ENCODE results near the gene C5.
"Not testable (repeated sequence)": the region's sequence is repeated elsewhere in the genome, so short reads cannot be mapped to it uniquely, and the experiment has no call there.

The C5 gene

DNA sequence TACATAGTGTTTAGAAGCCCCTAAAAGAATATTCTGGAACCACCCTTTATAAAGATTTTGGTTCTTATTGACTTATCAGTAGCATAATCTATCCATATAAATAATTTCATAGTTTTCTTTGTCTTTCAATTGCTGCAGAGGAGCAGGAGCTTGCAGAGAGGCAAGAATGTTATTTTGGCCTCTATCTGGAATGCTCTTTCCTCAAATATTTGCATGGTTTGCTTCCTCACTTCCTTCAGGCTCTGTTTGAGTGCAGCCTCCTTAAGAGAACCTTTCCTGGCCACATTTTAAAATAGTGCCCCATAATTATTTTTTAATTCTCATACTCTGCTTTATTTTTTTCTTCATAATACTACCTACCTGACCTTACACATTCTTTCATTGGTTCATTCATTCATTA, 1.5 kb downstream of the C5 start:
- DNase-seq (ENCODE audit: low spot score): no peak

DNA sequence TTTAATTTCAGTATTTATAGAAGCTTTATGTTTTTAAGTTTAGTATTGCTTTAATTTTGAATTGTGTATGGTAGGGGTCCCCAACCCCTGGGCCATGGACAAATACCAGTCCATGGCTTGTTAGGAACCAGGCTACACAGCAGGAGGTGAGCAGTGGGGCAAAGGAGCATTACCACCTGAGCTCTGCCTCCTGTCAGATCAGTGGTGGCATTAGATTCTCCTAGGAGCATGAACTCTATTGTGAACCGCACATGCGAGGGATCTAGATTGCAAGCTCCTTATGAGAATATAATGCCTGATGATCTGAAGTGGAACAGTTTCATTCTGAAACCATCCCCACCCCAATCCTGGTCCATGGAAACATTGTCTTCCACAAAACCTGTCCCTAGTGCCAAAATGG, 1.9 kb downstream of the C5 start:
- no peak for DNase-seq (ENCODE audit: low spot score)

DNA sequence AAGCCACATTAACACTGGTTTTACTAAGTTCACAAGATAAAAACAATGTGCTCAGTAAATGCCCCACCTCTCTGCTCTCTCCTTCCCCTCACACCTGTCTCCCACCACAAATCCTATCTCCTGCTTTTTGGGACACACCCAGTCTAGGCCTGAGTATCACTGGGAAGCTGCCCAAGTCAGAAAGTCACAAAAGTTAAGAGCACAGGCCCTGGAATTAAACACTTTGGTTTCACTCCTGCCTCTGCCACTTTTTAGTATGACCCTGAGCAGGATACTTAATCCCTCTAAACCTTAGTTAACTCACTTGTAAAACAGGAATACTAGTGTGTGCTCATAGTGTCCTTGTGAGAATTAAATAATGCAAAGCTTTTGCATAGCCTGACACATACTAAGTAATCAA, 11.3 kb downstream of the C5 start:
- DNase-seq (ENCODE audit: low spot score): no peak

DNA sequence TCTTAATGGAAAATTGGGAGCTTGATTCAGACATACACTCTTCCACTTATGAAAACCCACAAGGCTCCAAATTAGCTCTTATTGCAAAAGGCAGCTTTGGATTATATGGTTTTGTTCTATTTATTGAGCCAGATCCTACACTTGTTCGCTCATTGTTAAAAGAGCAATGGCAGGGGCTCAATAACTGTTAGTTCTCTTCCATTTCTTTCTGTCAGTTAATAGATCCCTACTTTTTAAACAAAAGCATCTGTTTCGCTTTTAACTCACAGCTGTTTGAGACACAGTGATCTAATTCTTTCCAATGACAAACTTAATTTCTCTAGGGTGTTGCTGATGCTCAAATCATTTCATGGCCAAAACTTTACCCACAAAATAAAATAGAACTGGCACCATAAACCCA, 11.7 kb downstream of the C5 start:
- no peak for DNase-seq (ENCODE audit: low spot score)

DNA sequence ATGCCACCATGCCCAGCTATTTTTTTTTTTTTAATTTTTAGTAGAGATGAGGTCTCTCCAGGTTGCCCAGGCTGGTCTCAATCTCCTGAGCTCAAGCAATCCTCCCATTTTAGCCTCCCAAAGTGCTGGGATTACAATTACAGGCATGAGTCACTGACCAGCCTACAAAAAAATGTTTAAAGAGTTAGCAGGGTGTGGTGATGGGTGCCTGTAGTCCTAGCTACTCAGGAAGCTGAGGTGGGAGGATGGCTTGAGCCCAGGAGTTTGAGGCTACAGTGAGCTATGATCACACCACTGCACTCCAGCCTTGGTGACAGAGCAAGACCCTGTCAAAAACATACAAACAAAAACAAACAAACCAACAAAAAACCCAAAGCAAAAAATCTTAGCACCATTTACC, 14.4 kb downstream of the C5 start:
- not testable (repeated sequence) for DNase-seq (ENCODE audit: low spot score)

DNA sequence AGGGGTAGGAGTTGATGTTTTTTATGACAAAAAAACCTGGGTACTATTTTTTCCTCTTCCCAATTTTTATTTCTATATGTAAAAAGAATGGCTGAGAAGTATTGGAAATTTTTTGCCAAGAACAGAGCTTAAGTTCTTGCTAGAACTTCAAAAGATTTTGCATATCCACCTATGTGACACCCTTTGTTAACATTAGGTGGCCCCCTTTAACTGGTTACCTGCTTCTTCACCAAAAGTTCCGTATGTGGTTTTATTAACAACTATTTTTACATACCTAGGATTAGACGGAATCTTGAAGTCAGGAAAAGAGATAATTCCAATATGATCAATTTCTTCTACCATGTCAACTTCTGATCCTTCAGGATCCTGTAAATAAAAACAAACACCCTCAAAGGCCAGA, 15.5 kb downstream of the C5 start:
- DNase-seq (ENCODE audit: low spot score): no peak

DNA sequence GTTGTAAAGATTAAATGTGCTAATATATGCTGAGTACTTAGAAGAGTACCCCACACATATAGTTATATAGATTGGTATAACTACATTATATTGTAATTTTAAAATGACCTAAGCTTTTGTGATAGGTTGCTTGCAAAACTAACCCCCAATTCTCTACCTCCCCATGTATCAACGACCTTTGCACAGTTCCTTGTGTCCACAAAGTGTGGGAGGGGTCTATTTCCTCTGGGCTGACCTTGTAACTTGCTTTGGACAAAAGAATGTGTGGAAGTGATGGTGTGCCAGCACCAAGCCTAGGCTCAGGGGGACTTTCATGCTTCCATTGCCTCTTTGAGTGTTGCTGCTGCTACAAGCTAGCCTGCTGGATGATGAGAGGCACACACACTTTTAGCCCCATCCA, 20.6 kb downstream of the C5 start:
- no peak for DNase-seq (ENCODE audit: low spot score)

DNA sequence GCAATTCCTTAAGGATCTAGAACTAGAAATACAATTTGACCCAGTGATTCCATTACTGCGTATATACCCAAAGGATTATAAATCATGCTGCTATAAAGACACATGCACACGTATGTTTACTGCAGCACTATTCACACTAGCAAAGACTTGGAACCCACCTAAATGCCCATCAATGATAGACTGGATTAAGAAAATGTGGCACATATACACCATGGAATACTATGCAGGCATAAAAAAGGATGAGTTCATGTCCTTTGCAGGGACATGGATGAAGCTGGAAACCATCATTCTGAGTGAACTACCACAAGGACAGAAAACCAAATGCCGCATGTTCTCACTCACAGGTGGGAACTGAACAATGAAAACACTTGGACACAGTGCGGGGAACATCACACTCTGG, 21.8 kb downstream of the C5 start:
- not testable (repeated sequence) for DNase-seq (ENCODE audit: low spot score)

DNA sequence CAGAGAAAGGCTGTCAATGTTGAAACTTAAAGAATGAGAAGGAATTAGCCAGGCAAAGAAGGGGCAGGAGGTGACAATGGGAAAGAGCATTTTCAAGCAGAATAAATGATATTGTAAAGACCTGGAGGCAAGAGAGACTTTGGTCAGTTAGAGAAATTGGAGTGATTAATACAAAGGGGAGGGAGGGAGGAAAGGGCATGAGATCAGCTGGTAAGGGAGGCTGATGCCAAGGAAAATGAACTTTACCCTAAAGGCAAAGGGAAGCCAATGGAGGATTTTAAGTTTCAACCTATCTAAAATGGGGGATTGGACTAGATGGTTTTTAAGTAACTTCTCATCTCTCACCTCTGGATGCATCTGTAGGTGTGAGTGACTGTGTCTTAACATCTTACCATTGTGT, 23.3 kb downstream of the C5 start:
- DNase-seq (ENCODE audit: low spot score): no peak

DNA sequence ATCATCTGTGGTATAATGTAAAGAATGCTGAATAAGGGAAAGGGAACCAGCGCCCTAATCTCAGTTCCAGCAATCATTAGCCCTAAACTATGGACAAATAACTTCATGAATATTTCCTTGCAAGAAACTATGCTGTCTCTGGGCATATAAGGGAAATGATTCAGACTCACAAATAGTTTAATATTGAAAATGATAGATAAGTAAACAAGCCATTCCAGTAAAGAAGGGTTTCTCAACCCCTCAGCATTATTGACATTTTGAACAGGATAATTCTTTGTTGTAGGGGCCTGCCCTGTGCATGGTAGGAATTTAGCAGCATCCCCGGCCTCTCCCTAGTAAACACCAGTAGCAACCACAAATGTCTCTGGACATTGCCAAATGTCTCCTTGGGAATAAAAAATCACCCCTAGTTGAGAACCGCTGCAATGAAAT, 23.8 kb downstream of the C5 start:
- DNase-seq (ENCODE audit: low spot score): no peak

DNA sequence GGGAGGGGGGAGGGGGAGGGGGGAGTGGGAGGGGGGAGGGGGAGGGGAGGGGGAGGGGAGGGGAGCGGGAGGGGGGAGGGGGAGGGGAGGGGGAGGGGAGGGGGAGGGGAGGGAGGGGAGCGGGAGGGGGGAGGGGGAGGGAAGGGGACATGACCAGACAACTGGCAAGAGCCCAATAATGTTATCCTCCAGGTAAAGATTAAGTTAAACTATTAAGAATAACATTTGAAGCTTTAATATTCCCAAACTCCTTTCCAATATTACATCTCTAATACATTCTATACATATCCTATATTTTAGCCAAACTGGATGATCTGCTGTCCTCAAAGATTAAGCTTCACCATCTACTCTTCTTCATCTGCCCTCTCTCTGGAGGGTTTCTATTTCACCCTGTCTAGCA, 25.8 kb downstream of the C5 start:
- no peak for DNase-seq (ENCODE audit: low spot score)

DNA sequence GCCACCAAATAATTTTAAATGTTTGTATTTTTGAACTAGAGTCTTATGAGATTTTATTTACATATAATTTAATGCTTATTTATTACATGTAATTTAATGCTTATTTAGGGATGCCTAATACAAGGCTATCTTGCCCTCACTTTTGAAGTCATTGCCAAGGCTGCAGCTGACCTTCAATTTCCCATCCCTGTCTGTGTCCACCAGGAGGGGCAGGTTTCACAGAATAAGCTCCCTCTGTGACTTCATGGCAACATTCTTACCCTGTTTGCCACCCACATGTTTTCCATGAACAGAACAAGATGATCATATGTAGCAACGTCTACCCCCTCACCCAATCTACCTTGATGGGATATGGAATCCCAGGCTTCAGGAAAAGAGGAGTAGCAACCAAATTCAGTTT, 27.0 kb downstream of the C5 start:
- DNase-seq (ENCODE audit: low spot score): no peak

DNA sequence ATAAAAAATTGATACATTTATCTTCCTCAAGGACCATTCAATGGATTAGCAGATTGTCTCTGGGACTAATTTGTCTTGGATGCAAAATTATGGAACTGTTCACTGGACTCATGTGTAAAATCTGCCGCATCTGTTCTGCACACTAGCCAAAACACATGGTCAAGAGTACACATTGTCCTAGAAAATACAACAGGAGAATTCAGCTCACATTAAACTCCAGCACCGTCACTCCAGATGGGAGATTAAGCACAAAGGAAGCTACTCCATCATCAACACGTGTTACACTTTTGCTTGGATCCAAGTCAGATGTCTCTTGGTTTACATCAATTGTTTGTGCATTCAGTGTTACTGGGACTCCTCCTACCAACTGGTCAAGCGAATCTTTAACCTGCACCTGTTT, 28.8 kb downstream of the C5 start:
- no peak for DNase-seq (ENCODE audit: low spot score)

DNA sequence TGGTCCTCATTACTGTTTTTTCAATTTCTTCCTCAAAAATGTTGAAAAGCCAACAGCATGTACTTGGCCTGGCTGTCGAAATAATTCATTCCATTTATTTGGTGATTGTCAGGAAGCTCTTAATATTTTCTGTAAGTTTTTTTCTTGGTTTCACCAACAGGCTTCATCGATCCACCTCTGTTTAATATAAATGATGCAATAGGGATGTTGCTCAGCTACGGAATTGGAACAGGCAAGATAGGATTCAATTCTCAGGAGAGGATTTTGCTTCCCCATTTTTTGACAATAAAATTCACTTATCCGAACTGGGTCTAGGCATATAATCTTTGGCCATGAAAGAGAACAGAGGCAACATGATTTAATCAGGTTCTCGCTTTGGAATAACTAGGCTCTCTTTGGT, 30.8 kb downstream of the C5 start:
- DNase-seq (ENCODE audit: low spot score): no peak

DNA sequence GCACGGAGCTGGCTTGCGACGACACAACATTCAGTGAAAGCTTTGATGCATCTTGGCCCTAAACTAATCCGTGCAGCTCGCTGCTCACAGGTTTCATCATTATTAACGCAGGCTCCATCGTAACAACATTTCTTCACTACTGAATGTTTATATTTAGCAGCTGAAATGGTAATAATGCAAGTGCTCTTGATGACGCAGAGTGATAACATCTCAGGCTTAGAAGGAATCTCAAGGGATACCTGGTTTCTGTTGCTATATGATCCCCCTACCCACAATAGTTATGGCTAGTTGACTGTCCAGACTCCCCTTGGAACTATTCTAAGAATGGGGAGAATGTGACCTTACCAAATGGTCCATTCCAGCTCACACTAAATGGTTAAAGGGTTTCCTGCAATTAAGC, 36.2 kb downstream of the C5 start:
- DNase-seq (ENCODE audit: low spot score): no peak

DNA sequence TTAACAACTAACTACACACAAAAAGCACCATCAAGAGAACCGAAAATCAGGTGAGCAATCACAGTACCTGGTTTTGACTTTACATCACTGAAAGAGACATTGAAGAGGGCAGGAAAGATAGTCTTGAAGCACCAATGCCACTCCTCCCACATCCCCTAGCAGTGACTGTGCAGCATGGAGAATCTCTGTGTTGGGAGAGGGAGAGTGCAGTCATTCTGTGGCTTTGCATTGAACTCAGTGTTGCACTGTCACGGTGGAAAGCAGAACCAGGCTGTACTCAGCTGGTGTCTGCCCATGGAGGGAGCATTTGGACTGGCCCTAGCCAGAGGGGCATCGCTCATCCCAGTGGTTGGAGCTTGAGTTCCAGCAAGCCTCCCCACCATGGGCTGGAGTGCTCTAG, 40.4 kb downstream of the C5 start:
- DNase-seq (ENCODE audit: low spot score): no peak

DNA sequence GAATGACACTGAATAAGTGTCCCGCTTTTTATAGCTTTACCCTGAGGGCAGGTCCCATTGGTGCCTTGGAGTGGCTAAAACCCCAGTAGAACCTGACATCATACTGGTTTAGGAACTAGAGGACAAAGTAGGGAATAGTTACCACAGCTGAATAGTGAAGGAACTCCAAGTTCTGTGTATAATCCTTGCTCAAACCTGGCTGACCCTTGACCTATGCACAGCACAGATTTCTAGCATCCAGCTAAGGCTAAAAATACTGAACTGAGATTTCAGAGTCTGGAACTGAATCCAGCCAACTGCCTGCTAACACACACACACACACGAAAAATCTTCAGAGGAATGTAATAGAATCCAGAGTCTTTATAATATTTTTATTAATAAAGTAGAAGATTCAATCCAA, 50.8 kb downstream of the C5 start:
- no peak for DNase-seq (ENCODE audit: low spot score)

DNA sequence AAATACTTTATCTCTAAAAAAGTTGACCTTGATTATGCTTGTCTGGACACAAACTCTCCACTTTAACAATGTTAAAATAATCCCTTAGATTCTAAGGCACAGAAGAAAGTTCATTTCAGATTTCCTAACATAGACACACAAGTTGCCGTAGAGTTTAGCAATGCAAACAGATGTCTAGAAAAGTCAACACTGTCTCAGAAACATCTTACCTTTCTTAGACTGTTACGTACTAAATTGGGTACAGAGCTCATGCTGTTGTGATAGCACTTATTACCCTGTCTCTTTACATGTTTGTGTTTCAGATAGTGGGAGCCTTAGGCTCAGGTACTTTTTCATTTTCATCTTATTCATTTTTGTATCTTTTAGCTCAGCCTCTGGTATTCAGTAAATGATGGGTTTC, 52.0 kb downstream of the C5 start:
- no peak for DNase-seq (ENCODE audit: low spot score)

DNA sequence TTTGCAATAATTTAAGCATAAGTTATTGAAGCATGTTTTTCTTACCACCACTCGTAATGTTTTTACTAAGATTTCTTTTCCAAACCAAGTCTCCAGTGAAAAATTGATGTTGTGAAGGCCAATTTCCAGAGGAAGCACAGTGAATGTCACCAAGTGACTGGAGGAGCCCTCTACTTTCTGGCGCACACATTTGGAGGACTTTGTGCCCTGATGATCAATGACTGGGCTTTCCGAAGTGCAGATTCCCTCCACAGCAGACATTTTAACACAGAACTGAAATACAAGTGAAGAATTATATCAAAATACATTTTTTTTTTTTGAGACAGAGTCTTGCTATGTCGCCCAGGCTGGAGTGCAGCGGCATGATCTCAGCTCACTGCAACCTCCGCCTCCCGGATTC, 52.6 kb downstream of the C5 start:
- no peak for DNase-seq (ENCODE audit: low spot score)

DNA sequence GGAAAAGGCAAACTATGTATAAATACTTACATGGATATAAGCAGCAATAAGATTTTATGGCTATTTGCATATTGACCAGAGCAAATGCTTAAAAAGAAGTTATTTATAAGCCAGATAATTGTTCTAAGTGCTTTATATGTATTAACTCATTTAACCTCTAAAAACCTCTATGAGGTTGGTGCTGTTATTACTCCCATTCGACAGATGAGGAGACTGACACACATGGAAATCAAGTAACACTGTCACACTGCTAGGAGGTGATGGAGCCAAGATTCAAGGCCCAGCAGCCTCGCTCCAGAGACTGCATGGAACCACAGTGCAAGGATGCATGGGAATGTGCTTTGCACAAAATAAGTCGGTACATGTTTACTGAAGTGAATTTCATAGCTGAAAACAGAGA, 53.7 kb downstream of the C5 start:
- no peak for DNase-seq (ENCODE audit: low spot score)

DNA sequence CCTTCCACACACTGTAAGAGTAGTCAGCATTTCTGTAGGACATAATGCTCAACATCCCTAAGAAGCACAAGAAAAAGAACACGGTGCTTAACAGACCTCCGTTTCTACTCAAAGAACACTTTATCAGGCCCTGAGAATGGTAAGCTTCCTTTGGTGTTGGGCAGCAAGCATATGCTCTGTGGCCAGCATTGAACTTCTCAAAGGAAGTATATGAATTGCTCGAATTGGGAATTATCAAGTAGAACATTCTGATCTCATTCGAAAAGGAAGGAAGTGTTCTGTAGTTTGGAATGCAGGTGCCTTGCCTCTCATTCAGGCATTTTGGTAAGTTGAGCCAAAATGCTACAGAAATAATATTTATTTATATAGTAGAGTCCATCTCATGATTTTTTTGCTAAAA, 61.0 kb downstream of the C5 start:
- no peak for DNase-seq (ENCODE audit: low spot score)

DNA sequence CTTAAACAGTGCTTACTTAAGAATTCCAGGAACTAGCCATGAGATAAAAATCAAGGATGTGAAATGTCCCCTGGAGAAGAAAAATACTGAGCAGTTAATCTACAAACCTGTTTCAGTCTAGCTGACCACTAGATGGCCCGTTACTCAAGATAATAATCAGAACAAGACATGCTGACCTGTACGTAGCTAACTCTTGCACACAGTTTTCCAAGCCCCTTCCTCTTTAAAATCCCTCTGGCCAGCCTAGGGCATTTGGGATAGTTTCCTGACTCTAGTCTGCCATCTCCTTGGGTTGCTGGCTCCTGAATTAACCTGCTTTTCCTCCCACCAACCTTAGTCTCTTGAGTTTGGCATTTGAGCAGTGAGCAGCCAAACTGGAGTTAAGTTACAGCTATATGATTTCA, 64.3 kb downstream of the C5 start:
- peak; percentile 60 for DNase-seq (ENCODE audit: low spot score)

DNA sequence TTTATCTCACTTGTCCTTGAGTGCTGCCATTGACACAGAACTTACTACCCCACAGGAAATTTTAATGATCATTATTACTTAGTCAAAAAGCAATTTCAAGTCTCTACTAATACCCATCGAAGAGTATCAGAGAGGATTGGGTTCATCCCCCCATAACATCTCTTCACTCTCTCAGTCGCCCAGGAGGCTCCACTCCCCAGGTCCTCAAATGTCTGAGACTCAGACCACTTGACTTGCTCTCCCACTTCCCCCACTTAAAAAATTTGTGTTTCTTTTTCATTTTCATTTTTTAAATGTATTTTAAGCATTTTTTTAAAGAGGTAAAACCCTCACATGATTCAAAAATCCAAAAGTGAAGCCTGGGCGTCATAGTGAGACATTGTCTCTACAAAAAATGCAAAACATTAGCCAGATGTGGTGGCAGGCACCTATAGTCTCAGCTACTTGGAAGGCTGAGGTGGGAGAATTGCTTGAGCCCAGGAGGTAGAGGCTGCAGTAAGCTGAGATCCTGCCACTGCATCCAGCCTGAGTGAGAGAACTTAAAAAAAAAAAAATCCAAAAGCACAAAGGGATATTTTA, 66.7 kb downstream of the C5 start:
- no peak for DNase-seq (ENCODE audit: low spot score)

DNA sequence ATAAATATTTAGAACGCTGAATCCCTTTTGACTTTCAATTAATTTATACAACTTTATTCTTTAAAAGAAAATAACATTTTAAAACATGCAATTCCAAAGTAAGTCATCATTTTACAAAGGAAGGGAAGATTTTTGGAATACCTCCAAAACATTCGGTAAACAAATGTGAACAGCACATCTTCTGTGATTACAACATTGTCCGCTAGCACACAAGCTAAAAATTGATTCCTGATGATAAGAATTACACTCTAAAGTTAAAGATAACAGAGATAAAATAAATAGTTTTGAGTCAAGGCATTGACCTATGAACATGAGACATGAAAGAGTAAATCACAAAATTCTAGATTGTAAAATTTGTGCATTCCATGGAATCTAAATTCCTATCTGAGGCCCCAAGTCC, 67.2 kb downstream of the C5 start:
- no peak for DNase-seq (ENCODE audit: low spot score)

DNA sequence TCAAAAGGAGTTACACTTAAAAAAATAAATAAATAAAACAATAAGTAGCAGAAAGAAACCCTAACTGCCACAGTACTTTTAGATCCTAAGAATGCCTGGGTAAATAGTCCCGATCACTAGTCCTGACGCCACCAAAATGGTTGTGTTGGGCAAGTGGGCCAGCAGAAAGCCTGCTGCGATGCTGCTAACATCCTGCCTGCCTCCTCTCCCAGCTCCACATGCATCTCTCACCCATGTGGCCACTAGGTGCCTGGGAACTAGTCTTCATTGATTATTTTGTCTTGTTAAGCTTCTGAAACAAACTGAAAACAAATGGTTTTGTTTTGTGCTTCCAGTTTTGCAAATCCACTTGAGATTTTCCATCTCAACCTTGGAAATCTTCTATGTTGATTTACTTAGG, 69.1 kb downstream of the C5 start:
- no peak for DNase-seq (ENCODE audit: low spot score)

Data from SK-N-DZ (cell line).